ENCODE measurements around the gene INTS14.

DNA sequence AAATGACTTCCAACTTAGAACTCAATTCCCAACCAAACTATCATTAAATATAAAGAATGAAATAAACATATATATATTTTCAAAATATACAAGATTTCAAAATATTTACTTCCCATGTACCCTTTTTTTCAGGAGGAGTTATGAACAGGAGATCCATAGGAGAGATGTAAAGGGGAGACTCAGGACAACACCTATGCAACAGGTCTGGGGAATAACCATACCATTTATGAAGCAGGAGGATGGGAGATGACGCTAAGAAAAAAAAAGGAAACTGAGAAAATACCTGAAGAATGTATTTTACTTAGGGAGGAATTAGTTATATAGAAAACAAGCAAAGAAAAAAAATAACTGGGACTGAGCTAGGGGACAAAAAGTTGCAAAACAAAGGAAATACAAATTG lies 23.8 kb downstream of the INTS14 start:
- no peak for TF ChIP-seq EZH2 (IDR thresholded peaks at IDR 0.05)
- TF ChIP-seq, protein P1, sequence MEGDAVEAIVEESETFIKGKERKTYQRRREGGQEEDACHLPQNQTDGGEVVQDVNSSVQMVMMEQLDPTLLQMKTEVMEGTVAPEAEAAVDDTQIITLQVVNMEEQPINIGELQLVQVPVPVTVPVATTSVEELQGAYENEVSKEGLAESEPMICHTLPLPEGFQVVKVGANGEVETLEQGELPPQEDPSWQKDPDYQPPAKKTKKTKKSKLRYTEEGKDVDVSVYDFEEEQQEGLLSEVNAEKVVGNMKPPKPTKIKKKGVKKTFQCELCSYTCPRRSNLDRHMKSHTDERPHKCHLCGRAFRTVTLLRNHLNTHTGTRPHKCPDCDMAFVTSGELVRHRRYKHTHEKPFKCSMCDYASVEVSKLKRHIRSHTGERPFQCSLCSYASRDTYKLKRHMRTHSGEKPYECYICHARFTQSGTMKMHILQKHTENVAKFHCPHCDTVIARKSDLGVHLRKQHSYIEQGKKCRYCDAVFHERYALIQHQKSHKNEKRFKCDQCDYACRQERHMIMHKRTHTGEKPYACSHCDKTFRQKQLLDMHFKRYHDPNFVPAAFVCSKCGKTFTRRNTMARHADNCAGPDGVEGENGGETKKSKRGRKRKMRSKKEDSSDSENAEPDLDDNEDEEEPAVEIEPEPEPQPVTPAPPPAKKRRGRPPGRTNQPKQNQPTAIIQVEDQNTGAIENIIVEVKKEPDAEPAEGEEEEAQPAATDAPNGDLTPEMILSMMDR (IDR thresholded peaks at IDR 0.05): no peak
